GM12891 (cell line): Measurements from ENCODE around the gene GDPD4.
"Not testable (repeated sequence)": the region's sequence is repeated elsewhere in the genome, so short reads cannot be mapped to it uniquely, and the experiment has no call there.

Experiments
- DNase-seq: peaks from one replicate; pipeline ENCODE4 v3.0.0; 2011; ENCODE audit warnings: low spot score; ENCODE audit not compliant: insufficient read length
- FAIRE-seq: peaks from 2 replicates; lab custom pipeline; 2011; peaks lifted over from hg19 to GRCh38; lab: Jason Lieb, UNC
- PAX5 ChIP-seq: IDR thresholded peaks from 2 replicates; pipeline ENCODE4 v1.6.1; 2011; ENCODE audit warnings: low read length, moderate library complexity, mild to moderate bottlenecking; ENCODE audit not compliant: insufficient read depth, severe bottlenecking
- POLR2A ChIP-seq: IDR thresholded peaks from 2 replicates; pipeline ENCODE4 v1.6.1; 2011; ENCODE audit warnings: low read depth, low read length, control low read depth
- POLR2AphosphoS5 ChIP-seq: IDR thresholded peaks from 2 replicates; pipeline ENCODE4 v1.6.1; 2011; ENCODE audit warnings: low read depth, low read length, control low read depth
- POU2F2 ChIP-seq: IDR thresholded peaks from 2 replicates; pipeline ENCODE4 v1.6.1; 2011; ENCODE audit warnings: low read depth, mild to moderate bottlenecking, control low read depth, low read length, moderate library complexity
- SPI1 ChIP-seq: IDR thresholded peaks from 2 replicates; pipeline ENCODE4 v1.6.1; 2011; ENCODE audit warnings: low read depth, low read length, control low read depth
- TAF1 ChIP-seq: IDR thresholded peaks from 2 replicates; pipeline ENCODE4 v1.6.1; 2011; ENCODE audit warnings: low read depth, low read length, control low read depth

GDPD4 gene

DNA sequence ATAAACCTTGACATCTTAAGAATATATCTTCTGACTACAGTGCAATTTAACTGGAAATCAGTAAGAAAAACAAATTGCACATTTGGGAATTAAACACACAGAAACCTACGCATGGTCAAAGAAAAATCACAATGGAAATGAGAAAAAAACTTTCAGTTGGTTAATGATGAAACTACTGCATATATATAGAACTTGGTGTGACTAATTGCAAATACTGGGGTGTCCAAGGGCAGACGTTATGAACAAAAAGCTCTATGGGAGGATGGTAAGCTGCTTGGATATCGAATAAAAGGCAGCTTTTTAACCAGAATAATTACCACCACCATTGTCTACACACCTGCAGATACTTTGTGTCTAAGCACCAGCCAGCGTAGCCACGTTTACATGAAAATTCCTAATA lies 791 bp downstream of the GDPD4 start:
- no peak for TF ChIP-seq SPI1
- TF ChIP-seq POLR2A, result no peak
- TF ChIP-seq POU2F2, result no peak
- no peak for TF ChIP-seq TAF1
- no peak for TF ChIP-seq POLR2AphosphoS5
- TF ChIP-seq PAX5, result no peak
- DNase-seq, result no peak
- FAIRE-seq, result no peak

GRCh38 chr11:77300028-77300427 lies 1.5 kb downstream of the GDPD4 start:
- FAIRE-seq, result not testable (repeated sequence)

DNA sequence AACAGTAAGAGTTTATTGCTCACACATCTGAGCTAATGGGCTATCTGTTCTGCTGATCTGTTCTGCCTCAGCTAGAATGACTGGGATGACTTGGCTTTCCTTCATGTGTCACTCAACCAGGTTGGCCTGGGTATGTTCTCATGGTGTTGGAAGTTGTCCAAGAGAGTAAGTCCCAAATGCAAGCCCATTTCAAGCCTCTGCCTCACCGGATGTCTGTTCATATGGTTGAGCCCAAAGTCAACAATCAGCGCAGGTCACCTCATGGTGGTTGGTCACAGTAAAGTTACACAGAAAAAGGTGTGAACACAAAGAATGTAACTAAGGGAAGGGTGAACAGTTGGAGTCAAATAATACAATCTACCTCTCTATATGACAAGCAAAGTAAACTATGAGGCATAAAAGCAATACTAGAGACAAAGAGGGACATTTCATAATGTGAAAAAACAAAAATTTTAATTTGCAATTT lies 1.9 kb downstream of the GDPD4 start:
- no peak for DNase-seq
- TF ChIP-seq POU2F2, result no peak
- no peak for TF ChIP-seq POLR2AphosphoS5
- no peak for FAIRE-seq

More at GRCh38 chr11:77300028-77300427, 1.5 kb downstream of the GDPD4 start:
- not testable (repeated sequence) for DNase-seq

- FAIRE-seq, result no peak
- TF ChIP-seq PAX5 (no peak), TAF1 (no peak), POU2F2 (no peak), POLR2A (no peak), POLR2AphosphoS5 (no peak), SPI1 (no peak)
These were observed 7.4 kb downstream of the GDPD4 start for GRCh38 chr11:77294040-77294439.

GRCh38 chr11:77289737-77290136 lies 11.7 kb downstream of the GDPD4 start:
- no peak for FAIRE-seq
- no peak for DNase-seq
- TF ChIP-seq SPI1, result no peak

More at GRCh38 chr11:77294040-77294439, 7.4 kb downstream of the GDPD4 start:
- no peak for DNase-seq

DNA sequence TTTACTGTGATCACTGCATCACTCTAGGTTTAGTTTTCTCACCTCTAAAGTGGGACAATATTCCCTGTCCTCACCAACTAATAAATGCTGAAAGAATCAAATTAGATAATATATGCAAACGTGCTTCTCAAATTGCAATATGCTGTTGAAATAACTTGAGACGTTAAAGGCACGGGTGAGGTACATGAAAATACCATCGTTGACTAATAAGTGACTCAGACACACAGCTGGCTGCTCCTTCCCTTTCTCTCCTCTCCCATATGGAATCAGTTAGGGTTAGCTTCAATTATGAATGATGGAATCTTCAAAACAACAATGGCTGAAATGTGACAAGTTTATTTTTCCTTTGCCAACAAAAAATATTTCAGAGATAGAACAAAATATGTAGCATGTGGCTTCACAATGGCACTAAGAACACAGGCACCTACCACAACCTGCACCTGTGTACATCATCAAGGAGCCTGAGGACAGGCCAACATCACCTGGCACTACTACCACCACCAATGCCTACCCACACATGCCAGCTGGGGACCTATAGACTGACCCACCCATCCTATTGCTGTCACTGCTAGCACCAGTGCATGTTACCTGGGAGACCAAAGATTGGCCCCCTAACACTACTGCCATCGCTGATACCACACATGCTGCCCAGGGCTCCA lies 13.7 kb downstream of the GDPD4 start:
- TF ChIP-seq POLR2AphosphoS5 (no peak), SPI1 (no peak), PAX5 (no peak), TAF1 (no peak), POLR2A (no peak), POU2F2 (no peak)
- DNase-seq (no peak), FAIRE-seq (peak; percentile 38)

- DNase-seq (no peak), FAIRE-seq (no peak)
- TF ChIP-seq PAX5 (no peak), POLR2AphosphoS5 (no peak), TAF1 (no peak), POU2F2 (no peak), SPI1 (no peak), POLR2A (no peak)
These were observed 14.3 kb downstream of the GDPD4 start for GRCh38 chr11:77287136-77287535.

DNA sequence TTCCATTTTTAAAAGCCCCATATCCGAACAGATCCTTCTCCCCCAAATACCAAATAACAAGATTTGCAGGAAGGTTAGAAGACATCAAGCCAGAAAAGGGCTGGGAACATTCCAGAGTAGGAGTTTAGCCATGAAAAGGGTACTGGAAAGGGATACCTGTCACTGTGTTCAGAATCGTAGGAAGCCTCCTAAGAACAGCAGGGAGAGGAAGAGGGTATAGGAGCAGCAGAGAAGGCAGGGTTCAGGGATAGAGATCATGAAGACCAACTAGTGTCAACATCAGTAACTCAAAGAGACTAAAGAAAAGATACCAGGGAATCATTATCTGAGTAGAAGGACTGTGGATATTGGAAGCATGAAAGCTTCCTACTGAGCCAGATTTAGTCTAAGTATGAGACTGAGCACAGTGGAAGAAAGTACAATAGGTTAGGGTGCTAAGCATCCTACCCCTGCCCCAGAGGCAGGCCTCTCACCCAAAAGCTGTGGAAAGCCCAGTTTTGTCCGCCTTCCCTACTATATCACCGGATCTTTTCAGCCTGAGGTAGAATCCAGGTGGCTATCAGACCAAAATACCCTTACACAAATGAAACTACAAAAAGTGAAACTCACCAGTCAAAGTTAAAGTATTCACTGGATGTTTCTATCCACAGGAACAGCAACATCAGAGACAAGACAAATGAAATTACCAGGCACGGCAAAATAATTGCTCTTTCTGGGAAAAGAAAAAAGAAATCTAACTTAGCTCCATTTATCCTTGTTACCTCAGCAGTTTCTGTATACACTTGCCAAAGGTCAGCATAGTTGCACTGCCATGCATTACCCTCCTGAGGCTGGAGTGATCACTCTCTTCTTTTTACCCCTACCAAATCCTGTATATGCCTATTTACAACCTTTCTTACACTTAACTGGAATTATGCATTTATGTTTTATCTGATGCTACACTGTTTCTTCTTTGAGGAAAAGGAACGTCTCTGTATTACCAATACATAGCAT lies 16.7 kb downstream of the GDPD4 start:
- FAIRE-seq (no peak), DNase-seq (no peak)
- TF ChIP-seq TAF1 (no peak), SPI1 (no peak)

- FAIRE-seq, result no peak
- DNase-seq, result no peak
These were observed 18.4 kb downstream of the GDPD4 start for GRCh38 chr11:77283101-77283500.

More at GRCh38 chr11:77283101-77283500, 18.4 kb downstream of the GDPD4 start:
- no peak for TF ChIP-seq PAX5
- TF ChIP-seq POLR2AphosphoS5, result no peak
- no peak for TF ChIP-seq POLR2A
- TF ChIP-seq TAF1, result no peak
- TF ChIP-seq SPI1, result no peak
- TF ChIP-seq POU2F2, result no peak
